Hepatocyte (in vitro differentiated cells): Measurements from ENCODE around the gene TP73. TPM values are rescaled to one million over a fixed set of nuclear protein-coding genes. Genes with fewer than 3 reads are reported as not detected.

Experiments
- DNase-seq: peaks from one replicate; pipeline ENCODE4 v3.0.0-alpha.2; 2016; ENCODE audit warnings: low spot score
- H2AFZ ChIP-seq: fragments of 200-600 bp; sonication (generic); 2 replicates; pipeline ENCODE4 v1.6.0; 2016; ENCODE audit warnings: antibody characterized with exemption, mild to moderate bottlenecking
- H3K27ac ChIP-seq: fragments of 200-600 bp; sonication (generic); 2 replicates; pipeline ENCODE4 v1.5.1; 2016; ENCODE audit warnings: mild to moderate bottlenecking
- H3K27me3 ChIP-seq: fragments of 200-600 bp; sonication (generic); 2 replicates; pipeline ENCODE4 v1.6.1; 2016
- H3K36me3 ChIP-seq: fragments of 200-600 bp; sonication (generic); replicated peaks from 2 replicates; pipeline ENCODE4 v1.5.1; 2016; ENCODE audit warnings: low read depth; ENCODE audit not compliant: insufficient read depth
- H3K4me1 ChIP-seq: fragments of 200-600 bp; sonication (generic); 2 replicates; pipeline ENCODE4 v1.5.1; 2016; ENCODE audit warnings: mild to moderate bottlenecking, moderate library complexity; ENCODE audit not compliant: insufficient read depth
- H3K4me2 ChIP-seq: fragments of 200-600 bp; sonication (generic); 2 replicates; pipeline ENCODE4 v1.6.0; 2016
- H3K4me3 ChIP-seq: fragments of 200-600 bp; sonication (generic); 2 replicates; pipeline ENCODE4 v1.5.1; 2016; ENCODE audit warnings: mild to moderate bottlenecking
- H3K79me2 ChIP-seq: fragments of 200-600 bp; sonication (generic); 2 replicates; pipeline ENCODE4 v1.6.0; 2017; ENCODE audit warnings: mild to moderate bottlenecking
- H3K9me2 ChIP-seq: fragments of 200-600 bp; sonication (generic); replicated peaks from 2 replicates; pipeline ENCODE4 v1.6.0; 2017; ENCODE audit warnings: mild to moderate bottlenecking; ENCODE audit not compliant: insufficient read depth
- H3K9me3 ChIP-seq: fragments of 200-600 bp; sonication (generic); 2 replicates; pipeline ENCODE4 v1.5.1; 2016; ENCODE audit warnings: low read depth, mild to moderate bottlenecking
- H4K20me1 ChIP-seq: fragments of 200-600 bp; sonication (generic); 2 replicates; pipeline ENCODE4 v1.6.0; 2016; ENCODE audit warnings: mild to moderate bottlenecking; ENCODE audit not compliant: insufficient read depth, poor library complexity, severe bottlenecking
- CTCF ChIP-seq: fragments of 200-600 bp; sonication (generic); IDR thresholded peaks from 2 replicates; pipeline ENCODE4 v1.5.1; 2016; ENCODE audit warnings: antibody characterized with exemption, mild to moderate bottlenecking; ENCODE audit not compliant: poor library complexity
- EZH2 ChIP-seq: fragments of 200-600 bp; sonication (generic); IDR thresholded peaks from 2 replicates; pipeline ENCODE4 v1.6.1; 2016; ENCODE audit warnings: antibody characterized with exemption, mild to moderate bottlenecking, borderline replicate concordance
- EZH2phosphoT487 ChIP-seq: fragments of 200-600 bp; sonication (generic); IDR thresholded peaks from one replicate; pipeline ENCODE4 v1.6.1; 2018; ENCODE audit warnings: antibody characterized with exemption, mild to moderate bottlenecking, low read depth, moderate library complexity; ENCODE audit not compliant: unreplicated experiment, severe bottlenecking
- WGBS: methylation state at CpG from one replicate; pipeline ENCODE4 v1.1.6; 2016; ENCODE audit warnings: low lambda C conversion rate; ENCODE audit errors: missing lambda C conversion rate; 5-methylcytosine and 5-hydroxymethylcytosine counted together
- polyA plus RNA-seq: library from polyadenylated mRNA; unstranded; fragments of >200 nt; fragmentation: Nextera tagmentation; extraction: Ambion mirVana; gene quantifications from 2 replicates; pipeline ENCODE4 v1.2.1, GENCODE V29; 2016
- total RNA-seq: library from RNA; depleted of rRNA; stranded (reverse); fragments of >200 nt; gene quantifications from 2 replicates; pipeline ENCODE4 v1.2.3, GENCODE V29; 2014

TP73 gene
- total and polyA plus RNA-seq, 2 experiments from 2014 or later, result 0.27 to 0.47 TPM

DNA sequence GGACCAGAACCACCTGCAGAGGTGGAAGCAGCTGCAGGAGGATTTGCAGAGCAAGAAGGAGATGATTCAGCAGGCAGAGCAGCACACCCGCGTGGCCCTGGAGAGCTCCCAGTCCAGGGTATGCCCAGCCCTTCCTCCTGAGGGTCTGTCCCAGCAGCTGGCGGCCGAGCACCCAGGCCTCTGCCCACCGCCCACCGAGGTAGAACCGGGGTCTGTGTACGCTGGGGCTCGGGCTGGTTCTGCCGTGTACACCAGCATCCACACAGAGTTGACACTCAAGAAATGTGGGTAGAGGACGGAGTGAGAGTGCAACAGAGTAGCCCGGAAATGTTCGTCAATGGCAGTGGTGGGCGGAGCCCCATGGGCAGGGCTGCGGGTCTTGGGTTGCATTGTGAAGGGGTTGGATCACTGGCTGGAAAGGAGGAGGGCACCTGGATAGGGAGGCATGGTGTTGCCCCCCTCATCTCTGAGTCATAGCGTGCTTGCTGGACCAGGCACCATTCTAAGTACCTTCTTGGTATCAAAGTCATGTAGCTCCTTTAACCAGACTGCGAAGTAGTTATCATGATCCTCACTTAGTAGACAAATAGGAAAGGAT lies 115.1 kb downstream of the TP73 start:
- TF ChIP-seq EZH2 (no peak), CTCF (no peak), EZH2phosphoT487 (no peak)
- Histone ChIP-seq H3K27me3 (no peaks in the 10 kb centered on the region), H3K79me2 (no peaks in the 10 kb centered on the region), H3K4me2 (no peak overlapping the region), H3K9me3 (no peaks in the 10 kb centered on the region), H2AFZ (no peak overlapping the region), H3K36me3 (no peaks in the 10 kb centered on the region), H3K4me3 (no peak overlapping the region), H4K20me1 (no peaks in the 10 kb centered on the region), H3K4me1 (peaks cover 8% of the 10 kb centered on the region), H3K9me2 (no peaks in the 10 kb centered on the region), H3K27ac (no peak overlapping the region)
- WGBS, result 92% methylated on average over 17 of the region's 17 CpGs
- DNase-seq, result no peak

DNA sequence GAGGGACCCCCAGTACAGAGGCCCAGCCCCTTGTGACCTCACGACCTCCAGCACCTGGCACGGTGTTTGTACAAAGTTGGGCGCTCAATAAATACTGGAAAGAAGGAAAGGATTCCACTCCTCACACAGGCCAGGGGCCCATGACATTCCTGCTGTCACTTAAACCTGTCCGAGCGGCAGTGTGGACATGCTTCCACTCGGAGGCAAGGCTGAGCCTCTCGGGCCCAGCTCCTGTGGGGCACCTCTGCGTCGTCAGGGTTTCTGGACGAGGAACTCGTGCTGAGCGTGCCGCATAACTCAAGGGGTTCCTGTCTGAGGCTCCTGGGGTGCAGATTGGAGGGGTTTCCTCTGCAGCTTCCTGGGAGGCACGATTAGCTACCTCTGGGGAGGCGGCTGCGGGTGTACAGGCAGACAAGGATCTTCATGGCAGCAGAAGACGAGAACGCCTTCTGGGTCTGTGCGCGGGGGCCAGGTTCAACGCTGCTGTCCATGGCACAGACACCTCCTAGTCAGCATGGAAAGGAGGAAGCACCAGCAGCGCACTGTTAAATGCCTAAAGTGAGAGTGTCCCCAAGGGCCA lies 116.6 kb downstream of the TP73 start:
- H3K27ac ChIP-seq, result no peak overlapping the region
- TF ChIP-seq EZH2phosphoT487 (no peak), CTCF (no peak), EZH2 (no peak)
- H3K4me3 ChIP-seq, result no peak overlapping the region
- no peak overlapping the region for H2AFZ ChIP-seq
- H3K9me2 ChIP-seq, result no peaks in the 10 kb centered on the region
- no peaks in the 10 kb centered on the region for H3K79me2 ChIP-seq
- no peaks in the 10 kb centered on the region for H4K20me1 ChIP-seq
- 94% methylated on average over 22 of the region's 22 CpGs for WGBS
- DNase-seq, result no peak
- H3K9me3 ChIP-seq, result no peaks in the 10 kb centered on the region
- no peak overlapping the region for H3K4me2 ChIP-seq
- no peaks in the 10 kb centered on the region for H3K27me3 ChIP-seq
- no peaks in the 10 kb centered on the region for H3K36me3 ChIP-seq
- peaks cover 14% of the 10 kb centered on the region for H3K4me1 ChIP-seq

DNA sequence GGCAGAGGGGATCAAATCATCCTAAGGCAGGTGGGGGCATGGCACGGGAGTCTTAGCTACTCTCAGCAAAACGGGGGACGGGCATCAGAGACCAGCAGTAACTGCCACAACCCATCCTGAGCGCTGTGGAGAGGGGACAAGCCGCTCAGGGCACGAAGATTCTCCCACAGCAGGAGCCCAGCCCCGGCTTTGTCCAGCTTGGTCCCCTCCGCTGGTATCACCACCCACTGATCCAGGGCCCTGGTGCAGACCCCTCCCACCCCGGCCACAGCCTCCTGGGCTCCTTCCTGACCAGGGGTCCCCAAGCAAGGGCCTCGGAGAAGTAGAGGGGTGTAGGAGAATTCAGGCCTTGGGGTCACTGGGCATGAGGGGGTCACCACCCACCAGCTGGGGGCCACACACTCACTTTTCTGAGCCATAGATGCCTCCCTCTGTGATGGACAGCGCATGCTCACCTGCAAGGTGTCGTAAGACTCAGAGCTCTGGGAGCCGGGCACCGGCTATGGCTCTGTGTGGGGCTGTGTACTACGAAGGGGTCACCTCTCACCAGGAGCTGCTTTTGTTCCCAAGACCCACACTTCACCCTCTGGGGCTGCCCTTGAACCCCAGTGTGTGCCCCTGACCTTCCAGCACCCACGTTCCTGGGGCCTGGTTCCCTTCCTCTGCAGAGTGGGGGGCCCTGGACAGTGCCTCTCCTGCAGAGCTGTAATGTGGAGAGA lies 117.9 kb downstream of the TP73 start:
- Histone ChIP-seq H2AFZ (no peak overlapping the region), H3K27me3 (no peaks in the 10 kb centered on the region), H3K9me2 (no peaks in the 10 kb centered on the region), H3K4me1 (peaks cover 27% of the 10 kb centered on the region), H3K4me2 (no peak overlapping the region), H3K4me3 (no peak overlapping the region), H3K79me2 (no peaks in the 10 kb centered on the region), H3K27ac (no peak overlapping the region), H3K36me3 (no peaks in the 10 kb centered on the region), H3K9me3 (no peaks in the 10 kb centered on the region), H4K20me1 (no peaks in the 10 kb centered on the region)
- 92% methylated on average over 16 of the region's 16 CpGs for WGBS
- no peak for DNase-seq
- TF ChIP-seq EZH2, result no peak
- TF ChIP-seq CTCF, result no peak
- TF ChIP-seq EZH2phosphoT487, result no peak
